Measurements from ENCODE around the gene SPRR2A. TPM values are rescaled to one million over a fixed set of nuclear protein-coding genes. Genes with fewer than 3 reads are reported as not detected.

SPRR2A gene
- total RNA-seq, 1 experiment from 2014 or later = not detected

- Histone ChIP-seq H2AK5ac (ENCODE audit: insufficient read length, low read length) (no peak overlapping the region), H3K18ac (ENCODE audit: insufficient read length, low read depth, low read length) (no peak overlapping the region), H2BK15ac (ENCODE audit: low read depth, low read length) (no peak overlapping the region), H3K56ac (ENCODE audit: insufficient read length, low read depth, low read length) (no peak overlapping the region), H3T11ph (ENCODE audit: low read length) (no peak overlapping the region), H3K9me3 (ENCODE audit: control insufficient read depth, low read depth, low read length) (no peaks in the 10 kb centered on the region), H2AFZ (ENCODE audit: low read length) (no peak overlapping the region), H3K23ac (ENCODE audit: insufficient read length, low read depth, low read length) (no peak overlapping the region), H4K5ac (ENCODE audit: insufficient read length, low read depth, low read length) (no peak overlapping the region), H4K20me1 (ENCODE audit: control insufficient read depth, insufficient read depth, insufficient read length) (no peaks in the 10 kb centered on the region), H2BK12ac (ENCODE audit: insufficient read length, low read depth, low read length) (no peak overlapping the region), H3K4me2 (ENCODE audit: insufficient read depth, insufficient read length, low read length) (no peak overlapping the region), H2BK120ac (ENCODE audit: low read depth, low read length, poor library complexity, severe bottlenecking) (no peak overlapping the region), H3K27me3 (ENCODE audit: insufficient read depth, low read length) (no peaks in the 10 kb centered on the region), H3K4me1 (ENCODE audit: insufficient read depth, low read length) (no peaks in the 10 kb centered on the region), H4K8ac (replicated peaks; ENCODE audit: insufficient read length, low read depth, low read length) (no peak overlapping the region), H3K9ac (ENCODE audit: extremely low read depth, insufficient read length, low read length) (no peak overlapping the region), H3K27ac (ENCODE audit: insufficient read length, low read depth, low read length) (no peak overlapping the region), H2BK20ac (ENCODE audit: low read depth, low read length, poor library complexity, severe bottlenecking) (no peak overlapping the region), H3K79me1 (ENCODE audit: insufficient read depth, low read depth, low read length, poor library complexity, severe bottlenecking) (no peaks in the 10 kb centered on the region), H3K23me2 (ENCODE audit: insufficient read length, low read depth, low read length, poor library complexity, severe bottlenecking) (no peaks in the 10 kb centered on the region), H3K14ac (ENCODE audit: insufficient read depth, low read length) (no peak overlapping the region), H3K79me2 (ENCODE audit: insufficient read depth, low read length) (no peaks in the 10 kb centered on the region), H4K91ac (ENCODE audit: insufficient read length, low read depth, low read length) (no peak overlapping the region), H2BK5ac (ENCODE audit: insufficient read length, low read length) (no peak overlapping the region), H3K4ac (ENCODE audit: low read depth, low read length) (no peak overlapping the region)
- no peak for TF ChIP-seq CTCF (conservative IDR thresholded peaks at IDR 0.05)
- no peak for DNase-seq
- no CpG with 5 or more reads among the region's 2 CpGs for WGBS (ENCODE audit: extremely low coverage, insufficient read length, low lambda C conversion rate)
- no peaks in the 10 kb centered on the region for H3K9me3 Mint-ChIP-seq
- no peak overlapping the region for H3K27ac Mint-ChIP-seq
- H3K27me3 Mint-ChIP-seq (ENCODE audit: low read depth) = peaks cover 3% of the 10 kb centered on the region; the same call in 1 of the 2 replicates
- H3K4me1 Mint-ChIP-seq = no peaks in the 10 kb centered on the region
- H3K4me3 Mint-ChIP-seq = no peak overlapping the region
- no peaks in the 10 kb centered on the region for H3K36me3 Mint-ChIP-seq (ENCODE audit: insufficient read depth in 1 of 3, low read depth in 3 of 3)
Measured at GRCh38 chr1:153070243-153070642, 12.9 kb upstream of the SPRR2A start.
